ENCODE data around the gene DPYD. TPM values are rescaled to one million over a fixed set of nuclear protein-coding genes. Genes with fewer than 3 reads are reported as not detected.

The DPYD gene
- total RNA-seq, 1 donor from 2014 or later: 21.7 TPM

DNA sequence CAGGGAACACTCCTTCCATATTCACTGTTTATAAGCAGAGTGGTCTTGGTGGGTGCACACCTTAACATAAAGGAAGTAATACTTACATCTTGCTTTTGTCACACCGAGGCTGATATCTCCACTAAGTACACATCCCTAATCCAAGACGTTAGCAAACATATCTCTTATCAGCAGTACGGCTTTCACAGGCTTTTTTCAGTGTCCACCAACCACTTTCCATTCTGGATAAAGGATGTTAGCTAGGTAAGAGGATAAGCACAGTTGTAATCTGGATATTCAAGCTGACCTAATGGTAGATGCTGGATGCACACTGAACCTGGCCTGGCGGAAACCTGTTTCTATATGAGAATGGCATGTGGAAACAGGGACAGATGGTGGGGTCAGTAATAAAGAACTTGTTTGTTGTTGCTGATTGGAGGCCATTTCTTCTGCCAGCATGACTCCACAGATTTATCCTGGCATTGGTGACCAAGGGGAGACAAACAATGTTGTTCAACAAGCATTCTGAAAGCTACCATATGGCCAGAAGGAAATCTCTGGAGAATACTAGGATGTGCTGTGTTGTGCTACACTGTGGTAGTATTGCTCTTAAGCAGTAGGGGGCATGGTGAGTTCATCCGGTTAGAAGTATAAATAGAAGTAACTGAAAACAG, 782.8 kb downstream of the DPYD start:
- DNase-seq: peak; percentile 68

GRCh38 chr1:97136996-97137395, 783.8 kb downstream of the DPYD start:
- DNase-seq: no peak

GRCh38 chr1:97135972-97136371, 784.9 kb downstream of the DPYD start:
- no peak for DNase-seq

DNA sequence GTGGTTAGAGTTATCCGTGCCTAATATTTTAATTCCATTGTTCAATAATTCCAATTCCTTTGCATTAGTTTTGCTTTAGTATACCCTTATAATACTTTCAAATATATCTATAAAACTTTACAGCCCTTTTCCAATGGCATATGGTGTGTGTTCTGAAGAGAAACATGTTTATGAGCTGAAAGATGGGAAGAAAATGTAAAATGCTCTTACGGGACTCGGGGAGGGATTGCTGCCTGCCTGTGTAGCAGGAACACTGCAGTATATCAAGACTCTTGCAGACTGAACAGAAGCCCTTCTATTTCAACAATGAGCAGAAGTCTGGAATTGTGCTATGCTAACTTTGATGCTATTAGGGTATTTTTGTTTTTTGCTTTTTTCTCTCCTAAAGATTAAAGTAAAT, 792.4 kb downstream of the DPYD start:
- no peak for DNase-seq

DNA sequence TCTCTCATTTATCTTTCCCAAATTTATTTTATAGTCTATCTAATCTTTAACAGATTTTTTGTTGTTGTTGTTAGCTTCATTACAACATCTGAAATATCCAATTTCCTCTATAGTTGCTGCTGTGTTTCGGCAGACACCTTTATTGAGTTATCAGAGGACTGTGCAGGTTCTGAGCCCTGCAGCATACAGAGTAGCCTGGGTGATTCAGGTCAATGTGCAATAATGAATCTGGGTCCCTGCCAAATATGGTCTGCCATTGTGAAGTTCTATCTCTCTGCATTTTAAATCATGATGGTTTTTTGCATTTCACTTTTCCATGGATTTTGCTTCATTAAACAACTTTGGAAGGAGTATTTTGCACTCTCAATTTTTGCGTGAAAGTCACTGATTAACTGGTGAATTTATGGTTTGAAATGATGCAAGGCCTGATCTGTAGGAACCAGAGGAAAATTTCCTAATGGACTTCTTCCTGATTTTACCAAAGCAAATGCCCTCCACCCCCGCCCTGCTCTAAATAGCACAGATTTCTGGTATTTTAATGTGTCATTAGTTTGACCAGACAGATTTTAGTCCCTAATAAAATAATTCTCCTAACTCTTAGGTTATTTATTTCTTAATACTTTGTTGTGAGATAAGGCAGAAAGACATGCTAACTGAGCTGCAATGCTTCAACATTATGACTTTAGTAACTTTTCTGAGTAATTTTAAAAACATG, 797.0 kb downstream of the DPYD start:
- DNase-seq: no peak

- no peak for DNase-seq
Observed at GRCh38 chr1:97120806-97121205, 800.0 kb downstream of the DPYD start.

DNA sequence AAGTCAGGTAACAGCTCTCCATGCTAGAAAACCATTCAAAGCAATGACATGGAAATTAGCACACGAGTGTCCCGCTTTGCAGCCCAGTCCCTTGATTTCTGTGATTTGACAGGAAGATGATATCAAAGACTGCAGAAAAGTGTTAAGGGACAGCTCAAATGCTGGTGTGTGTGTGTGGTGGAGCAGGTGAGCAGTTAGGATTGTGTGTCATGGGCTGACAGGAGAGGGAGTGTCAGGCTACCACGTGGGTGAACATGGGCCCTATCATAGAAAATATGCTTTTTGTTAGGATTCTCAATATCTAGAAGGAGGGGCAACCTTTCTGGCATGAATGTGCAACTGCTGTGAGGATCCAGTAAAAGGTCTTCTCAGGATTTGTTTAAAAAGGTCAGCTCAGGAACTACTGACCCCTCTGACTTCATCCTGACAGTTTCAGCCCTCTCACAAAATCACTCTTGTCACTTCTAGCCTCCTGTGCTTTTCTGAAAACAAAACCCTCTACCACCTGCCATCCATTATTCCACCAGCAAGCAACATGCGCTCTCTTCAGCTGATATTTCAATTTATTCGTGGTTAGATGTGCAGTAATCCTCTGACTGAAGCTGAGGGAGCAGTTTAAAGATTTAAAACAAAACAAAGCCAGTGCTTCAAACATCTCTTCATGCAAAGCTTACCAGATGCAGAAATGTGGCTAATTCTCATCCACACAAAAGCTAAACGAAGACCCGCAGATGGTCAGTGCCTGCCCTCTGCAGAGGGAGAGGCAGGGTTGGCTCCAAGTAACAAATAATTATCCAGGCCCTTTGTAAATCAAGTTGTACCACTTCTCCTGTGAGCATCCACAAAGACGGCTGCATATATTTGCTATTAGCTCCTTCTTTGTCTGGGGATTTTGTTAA, 801.3 kb downstream of the DPYD start:
- no peak for DNase-seq

DNA sequence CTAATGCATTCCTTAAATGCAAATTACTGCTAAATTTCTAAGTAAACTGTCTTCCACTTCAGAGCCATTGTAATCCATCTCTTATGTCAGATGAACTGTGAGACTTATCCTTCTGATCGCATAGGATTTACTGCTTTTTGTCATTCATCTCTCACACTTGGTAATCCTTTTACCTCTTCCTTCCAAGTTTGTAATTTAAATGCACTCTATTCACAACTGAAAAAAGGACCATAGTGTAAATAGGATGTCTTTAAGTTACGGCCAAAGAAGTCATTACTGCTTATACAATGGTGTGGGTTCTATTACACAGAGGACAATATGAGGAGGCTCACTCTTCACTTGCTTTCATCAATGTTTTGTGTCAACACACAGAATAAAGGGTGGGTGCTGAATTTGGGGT, 806.0 kb downstream of the DPYD start:
- no peak for DNase-seq

GRCh38 chr1:97112442-97112841, 808.4 kb downstream of the DPYD start:
- no peak for DNase-seq

- DNase-seq: no peak
Observed at GRCh38 chr1:97108179-97108578, 812.7 kb downstream of the DPYD start.

DNA sequence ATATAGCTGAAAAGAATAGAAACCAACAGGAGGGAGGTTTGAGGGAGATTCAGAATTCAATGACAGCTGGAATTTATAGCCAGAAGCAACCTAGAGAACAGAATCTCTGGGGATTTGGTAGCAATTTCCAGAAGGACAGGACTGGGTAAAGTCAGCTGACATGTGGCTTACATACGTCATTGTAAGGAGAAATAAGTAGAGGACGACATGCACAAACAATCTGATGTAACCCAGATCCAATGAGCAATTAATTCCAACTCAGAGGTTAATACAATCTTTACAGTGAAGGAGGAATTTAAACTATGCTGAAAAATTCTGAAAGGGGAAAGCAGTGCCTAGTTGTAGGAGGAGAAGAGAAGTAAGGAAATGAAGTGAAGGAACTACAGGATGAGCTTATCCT, 815.3 kb downstream of the DPYD start:
- no peak for DNase-seq

- no peak for DNase-seq
Observed at GRCh38 chr1:97101509-97101908, 819.3 kb downstream of the DPYD start.

- DNase-seq: no peak
Observed at GRCh38 chr1:97097404-97097925, 823.4 kb downstream of the DPYD start.

- DNase-seq: no peak
Observed at GRCh38 chr1:97095764-97096163, 825.1 kb downstream of the DPYD start.

- no peak for DNase-seq
Observed at GRCh38 chr1:97094247-97094972, 826.4 kb downstream of the DPYD start.

GRCh38 chr1:97093741-97094140, 827.1 kb downstream of the DPYD start:
- DNase-seq: no peak

DNA sequence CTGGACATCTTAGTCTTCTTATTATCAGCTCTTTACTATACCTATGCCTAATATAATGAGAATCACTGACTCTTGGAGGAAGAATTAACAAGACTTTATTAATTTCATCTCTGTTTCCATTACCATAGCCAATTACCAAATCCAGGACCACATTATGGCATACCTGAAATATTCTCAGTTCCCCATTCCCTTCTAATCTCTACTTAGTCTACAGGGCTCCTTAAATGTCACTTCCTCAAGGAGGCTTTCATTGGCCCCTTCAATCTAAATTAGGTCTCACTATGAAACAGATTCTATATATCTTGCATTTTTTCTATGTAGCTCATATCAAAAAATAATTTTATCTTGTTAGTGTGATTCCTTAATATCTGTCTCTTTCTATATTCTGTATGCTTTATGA, 828.0 kb downstream of the DPYD start:
- DNase-seq: no peak

DNA sequence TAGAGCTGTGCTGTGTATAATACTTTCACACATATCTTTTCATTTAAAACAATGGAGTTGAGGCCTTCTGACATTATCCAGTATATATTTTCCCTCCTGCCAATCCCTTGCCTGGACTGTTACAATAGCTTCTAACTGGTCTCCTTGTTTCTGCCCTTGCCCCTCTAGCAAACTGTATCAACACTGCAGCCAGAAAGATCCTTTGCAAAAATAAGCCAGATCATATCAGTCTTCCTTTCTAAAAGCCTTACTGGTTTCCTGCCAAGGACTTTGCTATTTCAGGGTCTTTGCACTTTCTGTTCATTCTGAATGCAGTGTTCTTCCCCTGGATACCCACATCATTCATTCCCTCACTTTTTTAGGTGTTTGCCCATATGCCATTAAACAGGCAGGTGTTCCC, 829.2 kb downstream of the DPYD start:
- DNase-seq: no peak

- no peak for DNase-seq
Observed at GRCh38 chr1:97091263-97091662, 829.6 kb downstream of the DPYD start.

DNA sequence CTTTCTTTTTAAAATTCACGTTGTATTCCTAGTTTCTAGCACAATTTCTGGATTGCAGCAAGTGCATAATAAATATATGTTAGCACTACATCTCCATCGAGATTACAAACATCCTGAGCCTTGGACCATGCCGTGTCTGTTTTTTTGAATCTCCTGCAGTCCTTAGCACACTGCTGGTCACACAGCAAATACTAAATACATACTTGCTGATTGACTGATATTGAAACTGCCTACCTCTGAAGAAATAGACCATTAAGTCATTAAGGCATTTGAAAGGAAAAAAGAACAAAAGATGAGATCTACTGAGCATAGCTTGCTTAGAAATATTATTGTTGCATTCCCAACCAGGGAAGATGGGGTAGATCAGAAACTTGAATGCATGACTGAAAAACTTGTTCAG, 830.1 kb downstream of the DPYD start:
- DNase-seq: no peak

DNA sequence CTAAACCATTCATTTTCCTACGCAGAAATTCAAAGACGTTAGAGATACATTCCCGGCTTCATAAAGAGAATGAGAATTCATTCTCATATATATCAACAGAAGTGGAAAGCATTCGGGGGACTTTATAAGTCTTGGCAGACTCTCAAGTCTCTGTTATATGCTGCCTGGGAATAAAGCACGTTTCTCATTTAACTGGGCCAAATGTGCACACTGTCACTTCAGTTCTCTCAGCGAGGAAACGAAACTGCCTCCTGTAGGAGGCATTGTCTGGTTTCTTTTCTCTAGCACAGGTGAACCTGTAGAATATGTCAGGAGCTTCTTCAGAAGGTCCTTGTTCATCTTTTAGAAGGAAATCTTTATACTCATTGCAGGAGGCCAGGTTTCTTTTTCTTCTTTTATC, 831.7 kb downstream of the DPYD start:
- DNase-seq: peak; percentile 17

GRCh38 chr1:97088391-97088790, 832.4 kb downstream of the DPYD start:
- no peak for DNase-seq
